Type B pancreatic cell (in vitro differentiated cells): Measurements from ENCODE around the gene LRRC4. TPM values are rescaled to one million over a fixed set of nuclear protein-coding genes. Genes with fewer than 3 reads are reported as not detected.
A peak's percentile ranks its signal among the peaks of the same experiment; 100 is the strongest.

Experiments used
- DNase-seq: peaks from one replicate; pipeline ENCODE4 v3.0.0; 2021; ENCODE audit warnings: mixed read lengths; ENCODE audit not compliant: unreplicated experiment; ENCODE audit errors: extremely low spot score
- H3K27ac Mint-ChIP-seq: 2 replicates; pipeline ENCODE4 v1.8.0; 2021; ENCODE audit warnings: mild to moderate bottlenecking, mixed read lengths
- H3K27me3 Mint-ChIP-seq: 2 replicates; pipeline ENCODE4 v1.8.0; 2021; ENCODE audit warnings: mixed read lengths
- H3K36me3 Mint-ChIP-seq: 2 replicates; pipeline ENCODE4 v1.8.0; 2021; ENCODE audit warnings: mixed read lengths
- H3K4me1 Mint-ChIP-seq: one replicate; pipeline ENCODE4 v1.8.0; 2021; ENCODE audit warnings: mixed read lengths; ENCODE audit not compliant: unreplicated experiment
- H3K4me3 Mint-ChIP-seq: 2 replicates; pipeline ENCODE4 v1.8.0; 2021; ENCODE audit warnings: mild to moderate bottlenecking, mixed read lengths
- H3K9me3 Mint-ChIP-seq: 2 replicates; pipeline ENCODE4 v1.8.0; 2021; ENCODE audit warnings: mixed read lengths
- CTCF ChIP-seq: fragments of 200-600 bp; sonication (generic); conservative IDR thresholded peaks from 2 replicates; pipeline ENCODE4 v1.5.0; 2021; ENCODE audit warnings: antibody characterized with exemption, mild to moderate bottlenecking
- total RNA-seq: library from RNA; stranded (reverse); gene quantifications from 2 replicates; pipeline ENCODE4 v1.2.1, GENCODE V29; 2021; ENCODE audit warnings: low replicate concordance

Gene LRRC4
- total RNA-seq, 1 donor from 2014 or later: 37.7 TPM

DNA sequence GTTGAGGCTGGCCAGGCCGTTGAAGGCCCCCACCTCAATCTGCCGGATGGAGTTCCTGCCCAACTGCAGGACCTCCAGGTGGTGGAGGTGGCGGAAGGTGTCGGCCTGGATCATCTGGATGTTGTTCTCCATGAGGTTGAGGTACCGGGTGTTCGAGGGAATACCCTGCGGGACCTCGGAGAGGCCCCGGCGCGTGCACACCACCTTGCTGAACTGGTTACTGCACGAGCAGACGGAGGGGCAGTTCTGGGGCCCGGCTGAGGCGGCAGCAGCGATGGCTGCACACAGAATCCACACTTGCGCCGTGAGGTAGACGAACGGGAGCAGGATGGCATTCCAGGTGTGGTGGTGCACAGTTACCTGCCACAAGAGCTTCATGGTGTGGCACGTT is 979 bp downstream of the LRRC4 start:
- peaks cover 14% of the 10 kb centered on the region for H3K36me3 Mint-ChIP-seq
- peaks cover 32% of the 10 kb centered on the region for H3K27me3 Mint-ChIP-seq
- peaks cover 25% of the 10 kb centered on the region for H3K4me1 Mint-ChIP-seq
- H3K9me3 Mint-ChIP-seq: no peaks in the 10 kb centered on the region
- H3K4me3 Mint-ChIP-seq: peak overlapping the region; percentile 87
- DNase-seq: no peak
- H3K27ac Mint-ChIP-seq: peak overlapping the region; percentile 79
- TF ChIP-seq CTCF: no peak

DNA sequence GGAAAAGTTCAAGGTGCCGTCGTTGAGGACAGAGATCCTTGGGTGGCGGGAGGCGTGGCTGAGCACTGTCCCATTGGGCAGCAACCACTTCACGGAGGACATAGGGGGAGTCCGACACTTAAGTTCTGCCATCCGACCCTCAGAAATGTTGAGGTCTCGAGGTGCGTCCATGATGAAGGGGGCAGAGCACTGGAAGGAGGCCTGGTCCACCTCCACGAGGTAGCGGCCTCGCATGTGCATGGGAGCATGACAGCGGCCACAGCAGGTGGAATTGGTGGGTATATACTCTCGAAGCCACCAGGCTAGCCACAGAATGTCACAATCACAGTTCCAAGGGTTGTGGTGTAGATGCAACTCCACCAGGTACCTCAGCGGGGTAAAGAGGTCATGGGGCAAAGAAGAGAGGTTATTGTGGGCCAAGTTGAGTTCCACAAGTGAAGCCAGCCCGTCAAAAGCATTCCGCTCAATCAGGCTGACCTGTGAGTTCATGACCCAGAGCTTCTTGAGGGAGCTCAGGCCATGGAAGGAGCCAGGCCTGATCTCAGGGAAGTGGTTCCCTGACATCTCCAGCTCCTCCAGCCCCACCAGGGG is 1.7 kb downstream of the LRRC4 start:
- Mint-ChIP-seq H3K27me3 (peaks cover 32% of the 10 kb centered on the region), H3K36me3 (peaks cover 14% of the 10 kb centered on the region), H3K27ac (peak overlapping the region; percentile 31), H3K4me1 (peaks cover 25% of the 10 kb centered on the region), H3K9me3 (no peaks in the 10 kb centered on the region), H3K4me3 (peak overlapping the region; percentile 87)
- no peak for TF ChIP-seq CTCF
- DNase-seq: no peak

DNA sequence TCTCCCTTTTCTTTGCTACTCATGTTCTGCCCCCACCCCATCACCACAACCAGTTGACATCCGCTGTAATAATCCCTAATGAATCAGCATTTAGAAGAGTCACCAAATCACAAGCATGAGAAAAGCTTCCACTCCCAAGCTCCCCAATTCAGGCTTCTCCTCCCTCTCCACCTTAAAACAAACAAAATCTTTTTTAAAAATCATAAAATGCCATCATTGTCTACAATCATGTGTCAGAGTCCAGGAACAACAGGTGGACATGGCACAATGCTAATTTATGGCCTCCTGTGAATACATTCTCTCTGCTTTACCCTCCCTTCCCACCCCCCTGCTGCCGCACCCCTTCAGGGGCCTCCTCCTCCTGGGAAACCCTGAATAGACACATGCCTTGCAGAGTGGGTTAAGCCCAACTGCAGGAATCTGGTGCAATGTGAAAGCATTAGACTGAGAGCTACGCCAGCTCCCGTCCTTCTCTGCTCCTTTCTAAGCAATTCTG is 3.7 kb downstream of the LRRC4 start:
- peak overlapping the region; percentile 37 for H3K27ac Mint-ChIP-seq
- no peak for DNase-seq
- TF ChIP-seq CTCF: no peak
- peaks cover 36% of the 10 kb centered on the region for H3K4me1 Mint-ChIP-seq
- H3K36me3 Mint-ChIP-seq: peaks cover 14% of the 10 kb centered on the region
- peak overlapping the region; percentile 77 for H3K4me3 Mint-ChIP-seq
- peaks cover 19% of the 10 kb centered on the region for H3K27me3 Mint-ChIP-seq
- H3K9me3 Mint-ChIP-seq: no peaks in the 10 kb centered on the region

- no peak for TF ChIP-seq CTCF
- Mint-ChIP-seq H3K4me3 (peak overlapping the region; percentile 39), H3K27me3 (peaks cover 15% of the 10 kb centered on the region), H3K4me1 (peaks cover 43% of the 10 kb centered on the region), H3K9me3 (no peaks in the 10 kb centered on the region), H3K27ac (no peak overlapping the region), H3K36me3 (peaks cover 19% of the 10 kb centered on the region)
- no peak for DNase-seq
Measured at GRCh38 chr7:128026551-128026950, 4.7 kb downstream of the LRRC4 start.

GRCh38 chr7:128025819-128026218 is 5.4 kb downstream of the LRRC4 start:
- peaks cover 50% of the 10 kb centered on the region for H3K4me1 Mint-ChIP-seq
- no peaks in the 10 kb centered on the region for H3K9me3 Mint-ChIP-seq
- H3K27me3 Mint-ChIP-seq: peaks cover 15% of the 10 kb centered on the region
- no peak overlapping the region for H3K27ac Mint-ChIP-seq
- peaks cover 26% of the 10 kb centered on the region for H3K36me3 Mint-ChIP-seq
- no peak for DNase-seq
- peak overlapping the region; percentile 39 for H3K4me3 Mint-ChIP-seq
- no peak for TF ChIP-seq CTCF
